ENCODE measurements around the gene GRIN3A. TPM values are rescaled to one million over a fixed set of nuclear protein-coding genes. Genes with fewer than 3 reads are reported as not detected.

Gene GRIN3A
- total RNA-seq, 2 experiments from 2014 or later, result not detected

DNA sequence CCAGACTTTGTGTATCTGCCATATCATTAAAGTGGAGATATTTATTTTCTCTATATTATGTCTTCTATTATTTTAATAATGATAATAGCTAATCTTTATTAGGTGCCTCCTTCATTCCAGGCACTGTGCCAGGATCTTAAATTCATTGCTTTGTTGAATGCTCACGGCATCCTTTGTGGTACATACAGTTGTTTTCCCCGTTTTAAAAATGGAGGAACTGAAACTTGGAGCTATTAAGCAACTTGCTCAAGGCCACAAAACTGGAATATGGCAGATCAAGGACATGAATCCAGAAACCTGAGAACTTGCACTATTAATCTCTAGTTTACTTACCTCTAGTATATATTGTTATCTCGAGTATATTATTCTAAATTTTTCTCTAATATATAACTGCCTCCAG, 102.2 kb downstream of the GRIN3A start:
- no peak for DNase-seq
- Mint-ChIP-seq H3K36me3 (ENCODE audit: low read depth) (no peaks in the 10 kb centered on the region), H3K4me1 (no peaks in the 10 kb centered on the region), H3K9me3 (no peaks in the 10 kb centered on the region), H3K27ac (no peak overlapping the region), H3K4me3 (no peak overlapping the region), H3K27me3 (peaks cover 4% of the 10 kb centered on the region)
- POLR2A ChIA-PET, result no interaction called here
- CTCF ChIA-PET, result no interaction called here

DNA sequence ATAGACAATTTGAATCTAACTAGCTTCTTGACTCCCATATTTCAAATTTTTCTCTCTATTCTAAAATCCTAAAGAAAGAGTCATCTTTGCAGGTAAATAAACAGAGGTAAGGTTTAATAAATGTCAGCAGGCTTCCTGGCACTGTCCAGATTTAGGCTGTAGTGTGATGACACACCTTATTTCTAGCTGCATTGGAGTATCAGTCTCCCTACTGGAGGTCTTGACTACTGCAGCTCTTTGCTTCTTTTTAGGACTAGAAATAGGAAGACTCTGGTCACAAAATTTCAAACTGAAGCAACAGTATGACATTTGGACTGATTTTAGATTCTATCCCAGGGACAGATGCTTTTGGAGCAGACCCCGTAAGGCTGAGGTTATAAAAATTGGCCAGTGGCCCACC, 103.0 kb downstream of the GRIN3A start:
- POLR2A ChIA-PET, result interaction anchor here (0.8 kb wide), 1 partner anchor 12 kb away, joined by 3 read pairs; no protein-coding TSS in a partner anchor
- Mint-ChIP-seq H3K4me3 (no peak overlapping the region), H3K9me3 (no peaks in the 10 kb centered on the region), H3K36me3 (ENCODE audit: low read depth) (no peaks in the 10 kb centered on the region), H3K27me3 (peaks cover 4% of the 10 kb centered on the region), H3K27ac (no peak overlapping the region), H3K4me1 (no peaks in the 10 kb centered on the region)
- CTCF ChIA-PET, result no interaction called here
- DNase-seq, result no peak

DNA sequence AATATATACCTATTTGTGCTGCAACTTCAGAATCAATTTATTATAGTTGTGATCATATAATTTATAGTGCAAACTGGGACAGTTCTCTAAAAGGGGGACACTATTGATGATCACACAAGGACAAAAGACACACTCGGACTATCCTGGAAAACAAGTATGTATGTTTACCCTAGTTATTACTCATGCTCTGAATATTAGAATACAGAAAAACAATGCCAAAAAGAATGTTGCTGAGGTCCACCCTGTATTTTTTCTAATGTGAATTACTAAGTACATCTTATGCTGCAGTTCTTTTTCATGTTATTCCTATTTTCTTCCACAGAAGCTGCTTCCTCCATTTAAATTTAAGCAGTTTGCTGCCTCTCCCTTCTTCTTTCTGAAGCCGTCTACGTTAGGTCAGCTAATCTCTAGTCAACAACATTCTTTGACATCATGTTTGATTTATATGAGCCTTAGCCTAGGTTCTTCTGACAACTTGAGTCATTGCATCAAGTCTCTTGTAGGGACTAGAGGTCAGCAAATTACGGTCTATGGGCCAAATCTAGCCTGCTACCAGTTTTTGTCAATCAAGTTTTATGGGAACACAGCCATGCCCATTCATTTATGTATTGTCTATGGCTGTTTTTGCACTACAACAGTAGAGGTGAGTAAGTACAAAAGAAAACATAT, 103.6 kb downstream of the GRIN3A start:
- ChIA-PET CTCF (no interaction called here), POLR2A (interaction anchor here (0.8 kb wide), 1 partner anchor 13 kb away, joined by 3 read pairs; no protein-coding TSS in a partner anchor)
- no peak overlapping the region for H3K4me3 Mint-ChIP-seq
- H3K9me3 Mint-ChIP-seq, result no peaks in the 10 kb centered on the region
- no peak overlapping the region for H3K27ac Mint-ChIP-seq
- no peaks in the 10 kb centered on the region for H3K4me1 Mint-ChIP-seq
- H3K27me3 Mint-ChIP-seq, result peaks cover 4% of the 10 kb centered on the region
- no peak for DNase-seq
- no peaks in the 10 kb centered on the region for H3K36me3 Mint-ChIP-seq (ENCODE audit: low read depth)

DNA sequence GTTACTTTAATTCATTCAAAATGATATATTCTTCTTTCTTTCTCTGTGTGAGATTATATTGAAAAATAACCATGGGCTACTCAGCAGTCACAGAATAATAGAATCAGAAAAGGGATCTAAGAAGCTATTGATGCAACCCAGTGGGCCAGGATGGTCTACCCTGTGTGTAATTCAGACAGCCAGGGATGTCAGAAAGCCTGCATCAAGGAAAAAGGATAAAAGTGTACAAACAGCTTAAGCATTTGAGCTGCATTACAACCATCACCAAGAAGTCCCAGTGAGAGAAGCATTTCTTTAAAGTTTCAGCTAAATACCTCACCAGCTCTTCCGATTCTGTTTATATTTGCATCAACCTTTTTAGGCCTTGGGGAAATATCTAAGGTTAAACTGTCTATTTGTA, 105.8 kb downstream of the GRIN3A start:
- POLR2A ChIA-PET, result no interaction called here
- Mint-ChIP-seq H3K27ac (no peak overlapping the region), H3K4me3 (no peak overlapping the region), H3K36me3 (ENCODE audit: low read depth) (no peaks in the 10 kb centered on the region), H3K27me3 (peaks cover 4% of the 10 kb centered on the region), H3K4me1 (no peaks in the 10 kb centered on the region), H3K9me3 (no peaks in the 10 kb centered on the region)
- DNase-seq, result no peak
- CTCF ChIA-PET, result no interaction called here

DNA sequence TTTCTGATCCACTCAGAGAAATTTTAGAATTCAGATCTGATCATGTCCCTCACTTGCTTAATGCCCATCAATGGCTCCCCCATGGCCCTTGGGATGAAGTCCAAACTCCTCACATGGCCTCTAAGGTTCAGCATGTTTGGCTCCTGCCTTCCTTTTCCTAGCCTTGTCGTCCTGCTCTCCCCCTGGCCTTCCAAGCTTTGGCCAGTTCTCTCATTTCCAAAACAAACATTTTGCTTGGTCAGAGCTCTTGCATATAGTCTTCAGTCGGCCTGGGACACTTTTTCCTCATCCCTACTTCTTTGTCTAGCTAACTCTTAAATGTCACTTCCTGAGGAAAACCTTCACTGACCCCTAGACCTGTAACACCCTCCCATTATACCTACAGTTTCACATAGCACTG, 106.6 kb downstream of the GRIN3A start:
- no peaks in the 10 kb centered on the region for H3K9me3 Mint-ChIP-seq
- H3K4me1 Mint-ChIP-seq, result no peaks in the 10 kb centered on the region
- H3K4me3 Mint-ChIP-seq, result no peak overlapping the region
- ChIA-PET CTCF (interaction anchor here (0.6 kb wide), 1 partner anchor 291 kb away, joined by 4 read pairs; no protein-coding TSS in a partner anchor), POLR2A (no interaction called here)
- no peaks in the 10 kb centered on the region for H3K36me3 Mint-ChIP-seq (ENCODE audit: low read depth)
- peaks cover 4% of the 10 kb centered on the region for H3K27me3 Mint-ChIP-seq
- no peak overlapping the region for H3K27ac Mint-ChIP-seq
- DNase-seq, result no peak

DNA sequence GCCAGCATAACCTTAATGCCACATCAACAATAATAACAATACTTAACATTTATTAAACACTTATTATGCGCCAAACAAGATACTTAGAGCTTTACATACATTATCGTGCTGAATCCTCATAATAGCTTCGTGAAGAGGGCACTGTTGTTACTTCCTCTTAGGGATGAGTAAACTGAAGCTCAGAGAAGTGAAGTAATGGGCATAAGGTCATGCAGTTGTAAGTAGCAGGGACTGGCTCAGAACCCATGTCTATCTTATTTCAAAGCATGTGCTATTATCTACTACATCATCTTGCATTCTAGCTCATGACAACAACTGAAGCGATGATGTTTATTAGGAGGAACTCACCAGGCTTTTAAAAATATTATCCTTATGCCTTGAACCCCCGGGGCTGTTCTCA, 108.8 kb downstream of the GRIN3A start:
- ChIA-PET CTCF (no interaction called here), POLR2A (no interaction called here)
- Mint-ChIP-seq H3K36me3 (ENCODE audit: low read depth) (no peaks in the 10 kb centered on the region), H3K27ac (no peak overlapping the region), H3K9me3 (no peaks in the 10 kb centered on the region), H3K4me3 (no peak overlapping the region), H3K4me1 (peaks cover 5% of the 10 kb centered on the region), H3K27me3 (peaks cover 4% of the 10 kb centered on the region)
- no peak for DNase-seq

DNA sequence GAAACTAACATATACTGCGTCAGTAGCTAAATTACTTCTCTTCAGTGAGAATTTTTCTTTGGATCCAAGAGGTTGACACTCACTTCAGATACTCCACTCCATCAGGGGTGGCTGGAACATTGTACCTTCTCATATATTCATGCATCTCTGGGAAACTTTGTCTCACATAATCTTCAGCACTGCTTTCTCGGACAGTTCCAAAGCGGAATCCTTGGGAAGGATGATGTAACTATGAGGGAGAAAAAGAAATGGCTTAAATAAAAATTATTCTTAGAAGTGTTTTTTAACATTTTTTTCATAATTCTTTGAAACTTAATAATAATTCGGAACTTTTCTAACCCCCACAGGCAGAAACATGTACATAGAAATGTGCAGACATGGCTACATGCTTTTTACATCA, 110.3 kb downstream of the GRIN3A start:
- H3K9me3 Mint-ChIP-seq, result no peaks in the 10 kb centered on the region

DNA sequence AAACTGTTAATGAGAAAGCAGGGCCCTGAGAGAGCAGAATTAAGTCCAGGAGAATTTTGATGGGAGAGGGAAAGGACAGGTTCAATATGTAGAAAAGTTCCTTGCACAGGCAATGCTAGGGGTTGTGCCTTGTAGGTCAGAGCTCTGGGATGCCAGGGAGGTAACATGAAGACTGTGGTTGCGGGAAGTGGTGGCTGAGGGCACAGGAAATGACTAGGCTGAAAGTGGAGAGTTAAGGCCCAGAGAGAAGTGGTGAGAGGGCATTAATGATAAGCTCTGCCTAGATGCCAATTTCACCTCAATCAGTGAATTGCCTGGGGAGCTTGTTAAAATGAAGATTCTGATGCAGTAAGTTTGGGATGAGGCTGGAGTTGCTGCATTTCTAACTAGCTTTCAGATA, 112.2 kb downstream of the GRIN3A start:
- no peaks in the 10 kb centered on the region for H3K9me3 Mint-ChIP-seq
- H3K36me3 Mint-ChIP-seq (ENCODE audit: low read depth), result no peaks in the 10 kb centered on the region
- ChIA-PET POLR2A (interaction anchor here (1.0 kb wide), 1 partner anchor 17 kb away, joined by 3 read pairs; no protein-coding TSS in a partner anchor), CTCF (no interaction called here)
- no peak overlapping the region for H3K27ac Mint-ChIP-seq
- H3K4me1 Mint-ChIP-seq, result peaks cover 5% of the 10 kb centered on the region
- no peak overlapping the region for H3K4me3 Mint-ChIP-seq
- H3K27me3 Mint-ChIP-seq, result no peaks in the 10 kb centered on the region
- DNase-seq, result peak; percentile 17

More for the DNA sequence above, 110.3 kb downstream of the GRIN3A start:
- no peak for DNase-seq
- H3K27me3 Mint-ChIP-seq, result peaks cover 4% of the 10 kb centered on the region
- H3K4me1 Mint-ChIP-seq, result peaks cover 5% of the 10 kb centered on the region
- no peak overlapping the region for H3K27ac Mint-ChIP-seq
- H3K4me3 Mint-ChIP-seq, result no peak overlapping the region
- CTCF ChIA-PET, result no interaction called here
- H3K36me3 Mint-ChIP-seq (ENCODE audit: low read depth), result no peaks in the 10 kb centered on the region
- POLR2A ChIA-PET, result no interaction called here

DNA sequence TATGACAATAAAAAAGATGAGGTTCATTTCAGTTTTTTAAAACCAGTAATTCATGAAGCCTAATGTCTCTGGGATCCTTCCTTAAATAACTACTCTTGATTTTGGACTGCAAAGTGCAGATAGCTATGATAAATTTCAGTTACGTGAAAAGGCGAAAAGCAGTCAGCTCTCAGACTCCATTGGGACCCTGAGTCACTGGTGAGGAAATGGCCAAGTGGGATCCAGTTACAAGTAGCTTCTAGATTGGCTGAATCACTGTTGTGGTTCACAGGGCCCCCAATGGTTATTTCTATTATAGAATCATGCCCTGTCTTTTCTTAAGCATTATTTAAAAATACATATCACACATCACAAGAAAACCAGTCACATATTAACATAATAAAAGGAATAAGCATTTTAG, 112.6 kb downstream of the GRIN3A start:
- H3K4me3 Mint-ChIP-seq, result no peak overlapping the region
- ChIA-PET CTCF (no interaction called here), POLR2A (interaction anchor here (1.0 kb wide), 1 partner anchor 17 kb away, joined by 3 read pairs; no protein-coding TSS in a partner anchor)

DNA sequence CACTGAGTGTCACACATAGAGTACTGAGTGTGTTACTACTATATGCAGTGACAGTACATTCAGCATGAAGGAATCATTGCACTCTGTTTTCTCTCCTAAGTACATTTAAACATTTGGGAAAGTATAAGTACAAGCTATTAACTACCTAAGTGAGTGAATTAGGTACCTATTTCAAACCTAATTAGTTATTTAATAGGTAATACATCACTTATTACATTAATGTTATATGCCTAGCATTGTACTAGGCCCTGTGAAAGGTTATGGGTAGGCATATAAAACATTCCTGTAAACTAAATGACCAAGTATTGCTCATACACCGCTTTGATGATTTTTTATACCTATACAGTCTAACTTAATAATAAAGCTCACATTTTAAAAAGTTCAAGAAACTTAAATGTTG, 118.0 kb downstream of the GRIN3A start:
- POLR2A ChIA-PET, result no interaction called here
- CTCF ChIA-PET, result no interaction called here
- H3K36me3 Mint-ChIP-seq (ENCODE audit: low read depth), result no peaks in the 10 kb centered on the region

More for the DNA sequence above, 112.6 kb downstream of the GRIN3A start:
- no peaks in the 10 kb centered on the region for H3K36me3 Mint-ChIP-seq (ENCODE audit: low read depth)
- no peaks in the 10 kb centered on the region for H3K9me3 Mint-ChIP-seq
- H3K27ac Mint-ChIP-seq, result no peak overlapping the region
- H3K4me1 Mint-ChIP-seq, result peaks cover 5% of the 10 kb centered on the region
- no peaks in the 10 kb centered on the region for H3K27me3 Mint-ChIP-seq
- DNase-seq, result no peak

DNA sequence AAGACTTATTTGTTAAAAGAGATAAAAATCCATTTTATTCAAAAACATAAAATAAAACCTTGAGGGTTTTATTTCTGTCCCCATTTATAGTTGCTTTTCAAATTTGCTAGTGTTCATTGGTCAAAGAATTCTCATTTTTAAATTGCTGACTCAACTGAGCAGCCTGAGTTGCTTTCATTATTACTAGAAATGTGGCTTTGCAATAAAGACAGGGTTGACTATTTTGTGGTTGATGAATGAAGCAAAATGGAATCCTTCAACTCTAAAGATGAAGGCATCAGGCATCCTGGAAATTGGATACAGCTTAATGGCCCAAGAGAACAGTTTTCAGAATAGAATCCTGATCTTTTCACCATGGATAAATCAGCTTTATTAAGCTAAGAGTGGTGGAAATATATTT, 119.7 kb downstream of the GRIN3A start:
- Mint-ChIP-seq H3K4me1 (no peaks in the 10 kb centered on the region), H3K4me3 (no peak overlapping the region), H3K27me3 (no peaks in the 10 kb centered on the region), H3K9me3 (no peaks in the 10 kb centered on the region), H3K27ac (no peak overlapping the region), H3K36me3 (ENCODE audit: low read depth) (no peaks in the 10 kb centered on the region)
- ChIA-PET POLR2A (no interaction called here), CTCF (no interaction called here)
- DNase-seq, result no peak

More for the DNA sequence above, 118.0 kb downstream of the GRIN3A start:
- Mint-ChIP-seq H3K27ac (no peak overlapping the region), H3K4me3 (no peak overlapping the region), H3K27me3 (no peaks in the 10 kb centered on the region), H3K4me1 (no peaks in the 10 kb centered on the region), H3K9me3 (no peaks in the 10 kb centered on the region)
- DNase-seq, result no peak

DNA sequence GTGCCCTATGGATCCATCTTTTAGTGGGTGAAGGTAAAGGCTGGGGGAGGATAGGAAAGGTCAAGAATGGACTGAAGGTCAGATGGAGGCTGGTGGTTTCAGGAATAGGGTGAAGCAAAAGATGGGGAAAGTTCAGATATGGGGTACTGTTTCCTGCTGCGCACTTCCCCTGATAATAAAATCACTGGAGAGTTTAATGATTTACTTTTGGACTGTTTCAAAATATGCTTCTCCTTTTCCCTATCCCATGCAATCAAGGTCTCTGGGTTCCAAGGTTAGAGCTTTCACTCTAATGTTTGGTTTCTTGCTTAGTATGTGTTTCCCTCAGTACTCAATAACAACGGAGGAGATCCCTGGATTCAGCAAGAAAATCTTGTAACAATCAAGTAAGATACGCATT, 132.9 kb downstream of the GRIN3A start:
- Mint-ChIP-seq H3K27ac (no peak overlapping the region), H3K4me1 (no peaks in the 10 kb centered on the region), H3K4me3 (no peak overlapping the region), H3K36me3 (ENCODE audit: low read depth) (no peaks in the 10 kb centered on the region), H3K27me3 (peaks cover 3% of the 10 kb centered on the region), H3K9me3 (no peaks in the 10 kb centered on the region)
- CTCF ChIA-PET, result no interaction called here
- POLR2A ChIA-PET, result no interaction called here
- DNase-seq, result no peak

DNA sequence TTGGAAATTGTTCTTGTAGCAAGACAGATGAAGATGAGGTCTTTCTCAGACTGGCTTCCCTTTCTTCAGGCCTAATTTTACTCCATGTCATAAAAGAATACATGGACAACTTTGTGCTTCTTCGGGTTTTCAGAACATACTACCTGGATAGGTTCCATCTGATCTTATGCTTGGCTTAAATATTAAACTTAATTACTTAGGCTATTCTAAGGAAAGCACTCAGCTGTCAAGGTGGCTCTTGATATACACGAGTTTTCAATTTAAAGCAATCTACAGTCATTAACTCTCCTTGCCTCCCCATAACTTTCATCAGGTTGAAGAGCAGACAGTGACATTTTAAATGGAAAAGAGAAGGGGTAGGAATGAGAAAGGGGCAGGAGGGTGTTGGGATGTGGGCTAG, 134.2 kb downstream of the GRIN3A start:
- DNase-seq, result no peak
- ChIA-PET POLR2A (no interaction called here), CTCF (no interaction called here)

More for the DNA sequence above, 134.2 kb downstream of the GRIN3A start:
- no peak overlapping the region for H3K4me3 Mint-ChIP-seq
- H3K9me3 Mint-ChIP-seq, result no peaks in the 10 kb centered on the region
- no peaks in the 10 kb centered on the region for H3K36me3 Mint-ChIP-seq (ENCODE audit: low read depth)
- H3K27me3 Mint-ChIP-seq, result peaks cover 7% of the 10 kb centered on the region
- no peaks in the 10 kb centered on the region for H3K4me1 Mint-ChIP-seq
- no peak overlapping the region for H3K27ac Mint-ChIP-seq
